Measurements from ENCODE around the gene DOCK2. TPM values are rescaled to one million over a fixed set of nuclear protein-coding genes. Genes with fewer than 3 reads are reported as not detected.

The DOCK2 gene
- total RNA-seq, 1 donor from 2014 or later: 6.5 TPM

DNA sequence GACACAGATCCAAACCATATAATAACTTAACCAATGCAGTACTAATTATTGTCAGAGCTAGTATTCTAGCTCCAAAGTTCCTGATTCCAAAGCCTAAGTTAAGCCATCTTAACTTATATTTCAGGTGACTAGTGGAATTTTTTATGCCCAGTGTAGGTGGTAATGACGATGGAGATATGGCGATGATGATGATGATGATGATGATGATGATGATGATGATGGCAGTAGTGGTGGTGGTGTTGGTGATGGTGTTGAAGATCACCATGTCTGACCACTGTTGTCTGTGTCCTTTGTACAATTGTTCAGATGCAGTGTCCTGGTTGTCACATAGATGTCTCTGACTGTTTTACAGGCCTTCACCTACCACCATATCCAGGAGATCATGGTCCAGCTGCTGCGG is 203.3 kb downstream of the DOCK2 start:
- no peak for DNase-seq (ENCODE audit: low spot score)
- Mint-ChIP-seq H3K27me3 (ENCODE audit: unreplicated experiment) (no peaks in the 10 kb centered on the region), H3K9me3 (ENCODE audit: unreplicated experiment) (no peaks in the 10 kb centered on the region), H3K4me1 (ENCODE audit: unreplicated experiment) (no peaks in the 10 kb centered on the region), H3K4me3 (ENCODE audit: unreplicated experiment) (no peak overlapping the region), H3K36me3 (ENCODE audit: low read depth, unreplicated experiment) (no peaks in the 10 kb centered on the region), H3K27ac (ENCODE audit: unreplicated experiment) (no peak overlapping the region)
- TF ChIP-seq, protein P1, sequence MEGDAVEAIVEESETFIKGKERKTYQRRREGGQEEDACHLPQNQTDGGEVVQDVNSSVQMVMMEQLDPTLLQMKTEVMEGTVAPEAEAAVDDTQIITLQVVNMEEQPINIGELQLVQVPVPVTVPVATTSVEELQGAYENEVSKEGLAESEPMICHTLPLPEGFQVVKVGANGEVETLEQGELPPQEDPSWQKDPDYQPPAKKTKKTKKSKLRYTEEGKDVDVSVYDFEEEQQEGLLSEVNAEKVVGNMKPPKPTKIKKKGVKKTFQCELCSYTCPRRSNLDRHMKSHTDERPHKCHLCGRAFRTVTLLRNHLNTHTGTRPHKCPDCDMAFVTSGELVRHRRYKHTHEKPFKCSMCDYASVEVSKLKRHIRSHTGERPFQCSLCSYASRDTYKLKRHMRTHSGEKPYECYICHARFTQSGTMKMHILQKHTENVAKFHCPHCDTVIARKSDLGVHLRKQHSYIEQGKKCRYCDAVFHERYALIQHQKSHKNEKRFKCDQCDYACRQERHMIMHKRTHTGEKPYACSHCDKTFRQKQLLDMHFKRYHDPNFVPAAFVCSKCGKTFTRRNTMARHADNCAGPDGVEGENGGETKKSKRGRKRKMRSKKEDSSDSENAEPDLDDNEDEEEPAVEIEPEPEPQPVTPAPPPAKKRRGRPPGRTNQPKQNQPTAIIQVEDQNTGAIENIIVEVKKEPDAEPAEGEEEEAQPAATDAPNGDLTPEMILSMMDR (IDR thresholded peaks at IDR 0.05; ENCODE audit: unreplicated experiment): no peak

DNA sequence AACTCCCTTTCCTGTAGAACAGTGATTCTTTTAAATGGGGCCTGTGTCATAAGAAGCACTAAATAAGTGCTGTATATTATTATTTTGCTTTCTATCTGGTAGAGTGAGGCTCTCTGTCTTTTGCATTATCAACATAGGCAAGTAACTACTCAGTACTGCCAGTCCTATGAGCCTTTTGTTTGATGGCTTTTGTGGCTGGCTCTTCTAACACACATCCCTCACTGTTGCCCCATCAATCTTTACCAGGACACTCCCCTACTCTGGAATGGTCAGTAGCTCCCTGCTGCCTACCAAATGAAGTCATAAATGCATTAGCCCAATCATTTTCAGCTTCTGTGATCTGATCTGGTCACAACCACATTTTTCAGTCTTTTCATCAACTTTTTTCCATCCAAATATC is 205.6 kb downstream of the DOCK2 start:
- no peak for DNase-seq (ENCODE audit: low spot score)
- H3K9me3 Mint-ChIP-seq (ENCODE audit: unreplicated experiment): no peaks in the 10 kb centered on the region
- no peaks in the 10 kb centered on the region for H3K27me3 Mint-ChIP-seq (ENCODE audit: unreplicated experiment)
- H3K36me3 Mint-ChIP-seq (ENCODE audit: low read depth, unreplicated experiment): no peaks in the 10 kb centered on the region
- no peak overlapping the region for H3K27ac Mint-ChIP-seq (ENCODE audit: unreplicated experiment)
- TF ChIP-seq, protein P1 (IDR thresholded peaks at IDR 0.05; ENCODE audit: unreplicated experiment): no peak
- H3K4me1 Mint-ChIP-seq (ENCODE audit: unreplicated experiment): no peaks in the 10 kb centered on the region
- no peak overlapping the region for H3K4me3 Mint-ChIP-seq (ENCODE audit: unreplicated experiment)

DNA sequence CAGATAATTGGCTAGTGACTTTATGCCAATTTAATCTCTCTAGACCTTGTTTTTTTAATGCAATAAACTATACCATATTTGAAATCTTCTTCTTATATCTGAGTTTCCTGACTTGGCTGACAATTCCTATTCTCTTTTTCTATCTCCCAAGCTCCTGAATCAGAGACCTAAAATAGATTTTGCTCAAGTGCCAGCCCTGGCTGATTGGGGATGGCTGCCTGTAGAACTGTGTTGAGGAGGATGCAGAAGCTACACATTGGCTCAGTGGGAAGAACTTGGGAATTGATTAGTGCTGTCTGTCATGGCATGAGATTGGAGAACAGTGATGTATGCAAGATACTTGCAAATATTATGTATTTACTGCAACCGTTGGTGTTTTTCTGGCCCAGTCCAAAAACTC is 210.4 kb downstream of the DOCK2 start:
- H3K27me3 Mint-ChIP-seq (ENCODE audit: unreplicated experiment): no peaks in the 10 kb centered on the region
- H3K4me3 Mint-ChIP-seq (ENCODE audit: unreplicated experiment): no peak overlapping the region
- no peaks in the 10 kb centered on the region for H3K9me3 Mint-ChIP-seq (ENCODE audit: unreplicated experiment)
- peaks cover 5% of the 10 kb centered on the region for H3K36me3 Mint-ChIP-seq (ENCODE audit: low read depth, unreplicated experiment)
- DNase-seq (ENCODE audit: low spot score): no peak
- no peak overlapping the region for H3K27ac Mint-ChIP-seq (ENCODE audit: unreplicated experiment)
- no peaks in the 10 kb centered on the region for H3K4me1 Mint-ChIP-seq (ENCODE audit: unreplicated experiment)
- TF ChIP-seq, protein P1 (IDR thresholded peaks at IDR 0.05; ENCODE audit: unreplicated experiment): no peak

DNA sequence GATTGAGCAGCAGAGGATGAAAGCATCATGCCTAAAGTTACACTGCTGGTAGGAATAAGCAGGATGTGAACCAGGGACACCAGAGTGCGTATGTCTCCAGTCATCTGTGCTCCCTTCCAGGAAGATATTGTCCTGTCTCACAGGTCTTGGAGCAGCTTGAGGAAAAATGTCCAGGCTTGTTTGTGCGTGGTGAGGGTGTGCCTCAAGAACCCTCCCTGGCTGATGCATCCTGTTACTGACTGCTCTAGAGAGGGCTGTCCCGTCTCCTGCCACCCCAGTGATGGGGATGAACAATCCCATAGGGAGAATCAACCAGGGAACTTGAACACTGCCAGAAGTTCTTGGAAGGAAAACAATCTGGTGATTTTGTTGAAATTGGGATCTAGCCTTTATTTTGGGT is 211.2 kb downstream of the DOCK2 start:
- H3K9me3 Mint-ChIP-seq (ENCODE audit: unreplicated experiment): no peaks in the 10 kb centered on the region

DNA sequence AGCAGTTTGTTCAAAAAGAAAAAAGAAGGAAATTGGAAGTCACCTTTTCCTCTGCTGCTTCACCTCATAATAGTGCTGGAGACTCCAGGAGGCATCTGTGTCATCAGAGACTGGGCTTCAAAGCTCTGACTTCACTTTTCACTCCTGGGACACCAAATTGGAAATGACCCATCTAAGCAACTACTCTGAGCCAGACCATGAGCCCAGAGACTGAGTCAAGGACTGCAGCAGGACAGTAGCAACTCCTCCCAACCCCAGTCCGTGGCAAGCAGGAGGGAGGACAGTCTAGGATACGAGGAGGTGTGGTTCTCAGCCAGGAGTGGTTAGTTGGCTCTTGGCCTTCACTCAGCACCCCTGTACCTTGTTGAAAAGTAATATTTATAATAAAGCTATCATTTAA is 211.7 kb downstream of the DOCK2 start:
- H3K9me3 Mint-ChIP-seq (ENCODE audit: unreplicated experiment): no peaks in the 10 kb centered on the region
- H3K27me3 Mint-ChIP-seq (ENCODE audit: unreplicated experiment): peaks cover 2% of the 10 kb centered on the region
- peaks cover 8% of the 10 kb centered on the region for H3K36me3 Mint-ChIP-seq (ENCODE audit: low read depth, unreplicated experiment)
- no peak for DNase-seq (ENCODE audit: low spot score)
- TF ChIP-seq, protein P1 (IDR thresholded peaks at IDR 0.05; ENCODE audit: unreplicated experiment): no peak
- H3K27ac Mint-ChIP-seq (ENCODE audit: unreplicated experiment): no peak overlapping the region
- H3K4me3 Mint-ChIP-seq (ENCODE audit: unreplicated experiment): no peak overlapping the region
- no peaks in the 10 kb centered on the region for H3K4me1 Mint-ChIP-seq (ENCODE audit: unreplicated experiment)

More for the DNA sequence above, 211.2 kb downstream of the DOCK2 start:
- Mint-ChIP-seq H3K27me3 (ENCODE audit: unreplicated experiment) (peaks cover 2% of the 10 kb centered on the region), H3K27ac (ENCODE audit: unreplicated experiment) (no peak overlapping the region), H3K4me3 (ENCODE audit: unreplicated experiment) (no peak overlapping the region), H3K36me3 (ENCODE audit: low read depth, unreplicated experiment) (peaks cover 8% of the 10 kb centered on the region), H3K4me1 (ENCODE audit: unreplicated experiment) (no peaks in the 10 kb centered on the region)
- TF ChIP-seq, protein P1 (IDR thresholded peaks at IDR 0.05; ENCODE audit: unreplicated experiment): no peak
- DNase-seq (ENCODE audit: low spot score): no peak

All from endothelial cell (in vitro differentiated cells).